B cell (primary cell): ENCODE data around the gene ARHGEF26. TPM values are rescaled to one million over a fixed set of nuclear protein-coding genes. Genes with fewer than 3 reads are reported as not detected.

Experiments
- ATAC-seq: fragments of 200-7000 bp; cut with Tn5 transposase; one replicate; pipeline ENCODE4 v1.10.0; 2021; ENCODE audit warnings: low read depth, mild to moderate bottlenecking, moderate number of reproducible peaks, moderate library complexity
- CTCF ChIA-PET: fragments of 350-600 bp; sonication (Branson Sonifier 250); formaldehyde crosslinking; loops from one replicate; lab custom pipeline; 2021; ENCODE audit warnings: antibody characterized with exemption, inconsistent platforms; lab: Charles Lee
- POLR2A ChIA-PET: fragments of 350-600 bp; sonication (Branson Sonifier 250); formaldehyde crosslinking; loops from one replicate; lab custom pipeline; 2021; ENCODE audit warnings: antibody characterized with exemption; lab: Charles Lee
- DNase-seq: peaks from one replicate; pipeline ENCODE4 v3.0.0; 2013
- H2AFZ ChIP-seq: 2 replicates; pipeline ENCODE4 v1.6.1; 2012; ENCODE audit warnings: mild to moderate bottlenecking, low read depth, low read length; ENCODE audit not compliant: insufficient read depth, poor library complexity, severe bottlenecking
- H3K27ac ChIP-seq, 2 donors: 1 replicate in 1 of 2; 2 replicates in 1 of 2; pipeline ENCODE4 v1.5.1; 2012 to 2013; ENCODE audit warnings: low read length in 2 of 2, mild to moderate bottlenecking in 2 of 2, moderate library complexity in 1 of 2
- H3K27me3 ChIP-seq, 4 experiments: fragments of 200-600 bp in 1 of 4; sonication (generic) in 1 of 4; replicated peaks in 1 of 4; 1 replicate in 2 of 4; 2 replicates in 2 of 4; pipeline versions ENCODE4 v1.6.1 to v1.7.0; 2013 to 2016; ENCODE audit warnings: low read length in 3 of 4, mild to moderate bottlenecking in 2 of 4, mixed read lengths in 1 of 4, moderate library complexity in 1 of 4; ENCODE audit not compliant: insufficient read depth in 4 of 4, control insufficient read depth in 3 of 4; ENCODE audit errors: control extremely low read depth in 1 of 4
- H3K36me3 ChIP-seq, 2 experiments: replicated peaks in 1 of 2; 1 replicate in 1 of 2; 2 replicates in 1 of 2; pipeline versions ENCODE4 v1.6.1 to v1.7.1; 2013; ENCODE audit warnings: low read length in 1 of 2; ENCODE audit not compliant: insufficient read depth in 2 of 2, control insufficient read depth in 1 of 2; ENCODE audit errors: control extremely low read depth in 1 of 2, extremely low read depth in 1 of 2
- H3K4me1 ChIP-seq, 2 donors: fragments of 200-600 bp in 1 of 2; sonication (generic) in 1 of 2; 1 replicate in 1 of 2; 2 replicates in 1 of 2; pipeline versions ENCODE4 v1.5.1 to v1.6.1; 2013 to 2017; ENCODE audit warnings: low read length in 2 of 2; ENCODE audit not compliant: control insufficient read depth in 2 of 2, insufficient read depth in 2 of 2
- H3K4me2 ChIP-seq: replicated peaks from 2 replicates; pipeline ENCODE3; 2012; ENCODE audit warnings: mild to moderate bottlenecking, low read depth, low read length; ENCODE audit not compliant: poor library complexity, severe bottlenecking
- H3K4me3 ChIP-seq, 5 experiments: fragments of 200-600 bp in 1 of 5; sonication (generic) in 1 of 5; 1 replicate in 3 of 5; 2 replicates in 2 of 5; pipeline versions ENCODE4 v1.5.1 to v1.7.0; 2011 to 2016; ENCODE audit warnings: low read length in 4 of 5, mild to moderate bottlenecking in 4 of 5, low read depth in 2 of 5, control low read depth in 1 of 5, moderate library complexity in 1 of 5; ENCODE audit not compliant: insufficient read depth in 1 of 5; ENCODE audit errors: control extremely low read depth in 1 of 5, extremely low read depth in 1 of 5
- H3K79me2 ChIP-seq: fragments of 200-600 bp; sonication (generic); one replicate; pipeline ENCODE4 v1.6.0; 2016; ENCODE audit warnings: low read length; ENCODE audit not compliant: control insufficient read depth, insufficient read depth
- H3K9ac ChIP-seq: fragments of 200-600 bp; sonication (generic); 2 replicates; pipeline ENCODE4 v1.6.1; 2017; ENCODE audit warnings: mild to moderate bottlenecking, low read length, moderate library complexity
- H3K9me3 ChIP-seq, 3 donors: one replicate each; pipeline versions ENCODE4 v1.6.1 to v1.7.1; 2013; ENCODE audit warnings: low read length in 2 of 3; ENCODE audit not compliant: control insufficient read depth in 2 of 3, insufficient read depth in 1 of 3; ENCODE audit errors: control extremely low read depth in 1 of 3
- H4K20me1 ChIP-seq: 2 replicates; pipeline ENCODE4 v1.6.0; 2012; ENCODE audit warnings: mild to moderate bottlenecking, low read length; ENCODE audit not compliant: insufficient read depth, control insufficient read depth, poor library complexity, severe bottlenecking
- H3K27ac Mint-ChIP-seq: one replicate; pipeline ENCODE4 v1.8.0; 2021; ENCODE audit warnings: mixed read lengths
- H3K27me3 Mint-ChIP-seq: one replicate; pipeline ENCODE4 v1.8.0; 2021; ENCODE audit warnings: mixed read lengths
- H3K4me1 Mint-ChIP-seq: one replicate; pipeline ENCODE4 v1.8.0; 2021; ENCODE audit warnings: mixed read lengths
- H3K4me3 Mint-ChIP-seq: one replicate; pipeline ENCODE4 v1.8.0; 2021; ENCODE audit warnings: mixed read lengths
- H3K9me3 Mint-ChIP-seq: one replicate; pipeline ENCODE4 v1.8.0; 2022; ENCODE audit warnings: mixed read lengths; ENCODE audit not compliant: insufficient read depth
- CTCF ChIP-seq: fragments of 200-600 bp; IDR thresholded peaks from one replicate; pipeline ENCODE4 v1.8.0; 2022; ENCODE audit warnings: antibody characterized with exemption, mild to moderate bottlenecking
- EZH2 ChIP-seq: IDR thresholded peaks from 2 replicates; pipeline ENCODE4 v1.6.1; 2012; ENCODE audit warnings: borderline replicate concordance, low read depth, mild to moderate bottlenecking, moderate library complexity, low read length; ENCODE audit not compliant: insufficient read depth, poor library complexity, severe bottlenecking
- WGBS: methylation state at CpG from one replicate; pipeline ENCODE4 v1.1.5; 2013; ENCODE audit warnings: missing lambda C conversion rate; ENCODE audit not compliant: insufficient coverage; 5-methylcytosine and 5-hydroxymethylcytosine counted together
- intact Hi-C: fragments of 100-400 bp; cut with micrococcal nuclease; formaldehyde crosslinking; loops from one replicate; pipeline ENCODE4 v1.10.0; 2022
- polyA plus RNA-seq: library from polyadenylated mRNA; depleted of rRNA; stranded (reverse); fragments of >200 nt; gene quantifications from 2 replicates; pipeline ENCODE4 v1.2.3, GENCODE V29; 2012
- total RNA-seq, 2 donors: library from RNA; stranded (reverse); fragments of 120-200 nt in 1 of 2; gene quantifications; 1 replicate in 1 of 2; 2 replicates in 1 of 2; pipeline versions ENCODE4 v1.2.3 to v1.2.4, GENCODE V29; 2013 to 2022

Gene ARHGEF26
- total and polyA plus RNA-seq, 2 donors (not counting 1 experiment from before 2014, with no cell fraction given) = not detected

- peaks cover 0 to 2% (median 0%) of the 10 kb centered on the region in 3 donors for H3K9me3 ChIP-seq
- DNase-seq (no peak), ATAC-seq (no peak)
- POLR2A ChIA-PET = no interaction called here
- TF ChIP-seq EZH2 (no peak), CTCF (no peak)
- no peak overlapping the region for H3K4me3 ChIP-seq
- no peaks in the 10 kb centered on the region for H3K79me2 ChIP-seq
- no peak overlapping the region for H3K9ac ChIP-seq
- H3K4me1 Mint-ChIP-seq = peaks cover 21% of the 10 kb centered on the region
- H3K27ac Mint-ChIP-seq = no peak overlapping the region
- intact Hi-C loops = no loop called here
- H4K20me1 ChIP-seq = no peaks in the 10 kb centered on the region
- no peak overlapping the region for H3K27ac ChIP-seq
- H2AFZ ChIP-seq = no peak overlapping the region
- no CpG with 5 or more reads among the region's 2 CpGs for WGBS
- peaks cover 52% of the 10 kb centered on the region for H3K27me3 Mint-ChIP-seq
- peaks cover 20 to 22% of the 10 kb centered on the region in 2 donors for H3K4me1 ChIP-seq
- H3K27me3 ChIP-seq = peaks cover 0 to 36% (median 20%) of the 10 kb centered on the region in 4 experiments
- H3K4me3 Mint-ChIP-seq = no peak overlapping the region
- no peaks in the 10 kb centered on the region for H3K9me3 Mint-ChIP-seq
- H3K4me2 ChIP-seq = no peak overlapping the region
- H3K36me3 ChIP-seq = no peaks in the 10 kb centered on the region
- CTCF ChIA-PET = interaction anchor here (1.0 kb wide), 1 partner anchor 830 kb away, joined by 3 read pairs; no protein-coding TSS in a partner anchor
Measured at GRCh38 chr3:154119951-154120350, 1.2 kb upstream of the ARHGEF26 start.

- POLR2A ChIA-PET = no interaction called here
- H3K9ac ChIP-seq = peak overlapping the region; percentile 65
- 6% methylated on average over 76 of the region's 76 CpGs for WGBS
Measured at GRCh38 chr3:154121701-154122551, 736 bp downstream of the ARHGEF26 start.

More at GRCh38 chr3:154121701-154122551, 736 bp downstream of the ARHGEF26 start:
- Histone ChIP-seq H2AFZ (peak overlapping the region; percentile 88), H3K4me2 (peak overlapping the region; percentile 90), H3K4me1 (peaks cover 20 to 22% of the 10 kb centered on the region in 2 donors), H3K27me3 (peaks cover 0 to 36% (median 20%) of the 10 kb centered on the region in 4 experiments), H3K9me3 (peaks cover 0 to under 1% (median 0%) of the 10 kb centered on the region in 3 donors), H3K27ac (no peak overlapping the region), H4K20me1 (no peaks in the 10 kb centered on the region), H3K4me3 (peak overlapping the region; percentile 43 to 73 (median 57)), H3K79me2 (no peaks in the 10 kb centered on the region), H3K36me3 (no peaks in the 10 kb centered on the region)
- CTCF ChIA-PET = no interaction called here
- TF ChIP-seq EZH2 = peak; percentile 69
- no peak for TF ChIP-seq CTCF
- Mint-ChIP-seq H3K27me3 (peaks cover 56% of the 10 kb centered on the region), H3K4me1 (peaks cover 21% of the 10 kb centered on the region), H3K27ac (no peak overlapping the region), H3K9me3 (no peaks in the 10 kb centered on the region), H3K4me3 (peak overlapping the region; percentile 82)
- ATAC-seq = peak; percentile 28
- intact Hi-C loops = no loop called here
- peak; percentile 19 for DNase-seq
